ENCODE results near the gene SBF2. TPM values are rescaled to one million over a fixed set of nuclear protein-coding genes. Genes with fewer than 3 reads are reported as not detected.

Gene SBF2
- total and polyA plus RNA-seq, 8 donors = 25.7 to 62.6 (median 57.0) TPM

DNA sequence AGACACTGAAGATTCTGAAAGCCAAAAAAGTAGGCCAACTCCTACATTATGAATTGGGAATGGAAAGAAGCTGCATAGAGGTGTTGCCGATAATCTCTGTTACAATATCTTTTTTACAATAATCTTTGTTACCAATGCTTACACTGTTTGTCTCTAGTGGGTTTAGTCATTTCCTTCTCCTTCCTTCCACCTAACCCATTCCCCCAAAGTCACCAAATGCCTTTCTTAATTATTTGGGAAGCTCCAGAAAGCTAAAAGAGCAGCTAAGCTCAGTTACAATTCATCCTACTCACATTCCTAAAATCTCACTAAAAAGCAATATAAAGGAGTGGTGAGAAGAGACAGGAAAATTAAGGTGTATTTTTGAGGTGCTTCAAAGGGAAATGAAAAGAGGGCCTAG lies 316.5 kb downstream of the SBF2 start:
- no peaks in the 10 kb centered on the region for H3K9me3 ChIP-seq
- H3K4me1 ChIP-seq = no peaks in the 10 kb centered on the region
- intact Hi-C loops (cut with DNase I) = no loop called here
- TF ChIP-seq, protein P1, sequence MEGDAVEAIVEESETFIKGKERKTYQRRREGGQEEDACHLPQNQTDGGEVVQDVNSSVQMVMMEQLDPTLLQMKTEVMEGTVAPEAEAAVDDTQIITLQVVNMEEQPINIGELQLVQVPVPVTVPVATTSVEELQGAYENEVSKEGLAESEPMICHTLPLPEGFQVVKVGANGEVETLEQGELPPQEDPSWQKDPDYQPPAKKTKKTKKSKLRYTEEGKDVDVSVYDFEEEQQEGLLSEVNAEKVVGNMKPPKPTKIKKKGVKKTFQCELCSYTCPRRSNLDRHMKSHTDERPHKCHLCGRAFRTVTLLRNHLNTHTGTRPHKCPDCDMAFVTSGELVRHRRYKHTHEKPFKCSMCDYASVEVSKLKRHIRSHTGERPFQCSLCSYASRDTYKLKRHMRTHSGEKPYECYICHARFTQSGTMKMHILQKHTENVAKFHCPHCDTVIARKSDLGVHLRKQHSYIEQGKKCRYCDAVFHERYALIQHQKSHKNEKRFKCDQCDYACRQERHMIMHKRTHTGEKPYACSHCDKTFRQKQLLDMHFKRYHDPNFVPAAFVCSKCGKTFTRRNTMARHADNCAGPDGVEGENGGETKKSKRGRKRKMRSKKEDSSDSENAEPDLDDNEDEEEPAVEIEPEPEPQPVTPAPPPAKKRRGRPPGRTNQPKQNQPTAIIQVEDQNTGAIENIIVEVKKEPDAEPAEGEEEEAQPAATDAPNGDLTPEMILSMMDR (IDR thresholded peaks at IDR 0.05) = no peak
- no peak overlapping the region for H3K4me3 ChIP-seq
- ATAC-seq (no peak), DNase-seq (no peak)
- H3K27ac ChIP-seq = no peak overlapping the region
- H3K36me3 ChIP-seq = peaks cover 0 to 5% of the 10 kb centered on the region in 2 donors
- no peaks in the 10 kb centered on the region for H3K27me3 ChIP-seq

DNA sequence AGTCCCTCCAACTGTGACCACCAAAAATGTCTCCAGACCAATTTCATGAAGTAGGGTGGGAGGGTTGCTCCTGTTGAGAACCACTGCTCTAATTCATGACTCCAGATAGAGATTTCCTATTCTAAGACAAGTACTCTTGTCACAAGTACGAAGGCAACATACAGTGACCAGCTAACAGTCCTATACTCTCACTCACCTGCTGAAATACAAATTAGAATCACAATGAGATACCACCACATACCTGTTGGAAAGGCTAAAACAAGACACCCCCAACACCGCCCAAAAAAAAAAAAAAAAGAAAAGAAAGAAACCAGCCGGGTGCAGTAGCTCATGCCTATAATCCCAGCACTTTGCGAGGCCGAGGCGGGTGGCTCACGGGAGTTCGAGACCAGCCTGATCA lies 319.6 kb downstream of the SBF2 start:
- no peak overlapping the region for H3K27ac ChIP-seq
- no peaks in the 10 kb centered on the region for H3K36me3 ChIP-seq
- H3K4me1 ChIP-seq = no peaks in the 10 kb centered on the region
- no peak for DNase-seq
- no peak for ATAC-seq
- no peak overlapping the region for H3K4me3 ChIP-seq
- no peaks in the 10 kb centered on the region for H3K9me3 ChIP-seq
- TF ChIP-seq, protein P1 (IDR thresholded peaks at IDR 0.05) = no peak
- H3K27me3 ChIP-seq = no peaks in the 10 kb centered on the region
- intact Hi-C loops (cut with DNase I) = loop anchor here in 1 of 2 donors (5.0 kb wide), 1 partner anchor 217 kb away; no protein-coding TSS in a partner anchor

DNA sequence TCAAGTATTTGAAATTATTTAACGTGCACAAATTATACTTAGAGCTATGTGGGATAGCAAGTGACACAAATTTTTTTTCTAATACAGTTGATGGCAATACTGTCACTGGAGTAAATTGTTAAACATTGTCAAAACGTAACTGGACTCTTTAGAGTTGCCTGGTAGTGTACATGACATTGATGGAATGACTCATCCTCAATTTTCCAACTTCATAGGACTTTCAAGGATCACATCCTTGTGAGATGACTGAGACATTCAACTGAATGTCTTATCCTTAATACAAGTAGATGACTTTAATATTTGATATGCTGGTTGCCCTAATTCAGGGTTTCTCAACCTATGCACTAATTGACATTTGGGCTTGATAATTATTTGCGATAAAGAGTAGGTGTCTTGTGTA lies 320.1 kb downstream of the SBF2 start:
- no peaks in the 10 kb centered on the region for H3K27me3 ChIP-seq
- no peak overlapping the region for H3K27ac ChIP-seq
- TF ChIP-seq, protein P1 (IDR thresholded peaks at IDR 0.05) = no peak
- H3K4me3 ChIP-seq = no peak overlapping the region
- ATAC-seq (no peak), DNase-seq (no peak)
- no peaks in the 10 kb centered on the region for H3K4me1 ChIP-seq
- no peaks in the 10 kb centered on the region for H3K9me3 ChIP-seq
- H3K36me3 ChIP-seq = no peaks in the 10 kb centered on the region
- intact Hi-C loops (cut with DNase I) = loop anchor here in 1 of 2 donors (5.0 kb wide), 1 partner anchor 217 kb away; no protein-coding TSS in a partner anchor

- Histone ChIP-seq H3K27ac (no peak overlapping the region), H3K36me3 (no peaks in the 10 kb centered on the region), H3K4me3 (no peak overlapping the region), H3K9me3 (no peaks in the 10 kb centered on the region), H3K27me3 (no peaks in the 10 kb centered on the region), H3K4me1 (no peaks in the 10 kb centered on the region)
- DNase-seq (peak in 2 of 4 donors; percentile 35 to 63), ATAC-seq (peak; percentile 88)
- intact Hi-C loops (cut with DNase I) = loop anchor here in 1 of 2 donors (5.0 kb wide), 1 partner anchor 216 kb away; no protein-coding TSS in a partner anchor
- TF ChIP-seq, protein P1 (IDR thresholded peaks at IDR 0.05) = peak; percentile 42 to 53
Measured at GRCh38 chr11:9972989-9973388, 321.0 kb downstream of the SBF2 start.

- no peaks in the 10 kb centered on the region for H3K9me3 ChIP-seq
- intact Hi-C loops (cut with DNase I) = loop anchor here in 1 of 2 donors (5.0 kb wide), 1 partner anchor 215 kb away; no protein-coding TSS in a partner anchor
- peaks cover 0 to 8% of the 10 kb centered on the region in 2 donors for H3K36me3 ChIP-seq
- no peaks in the 10 kb centered on the region for H3K27me3 ChIP-seq
- DNase-seq = no peak
- H3K4me1 ChIP-seq = no peaks in the 10 kb centered on the region
- no peak overlapping the region for H3K27ac ChIP-seq
- H3K4me3 ChIP-seq = no peak overlapping the region
- ATAC-seq = no peak
- TF ChIP-seq, protein P1 (IDR thresholded peaks at IDR 0.05) = no peak
Measured at GRCh38 chr11:9971894-9972293, 322.1 kb downstream of the SBF2 start.

Measured in left lung (tissue), 10 donors.